A673 (cell line): ENCODE data around the gene TENM3.

Experiments used
- CTCF ChIP-seq: fragments of 300-800, 200-600 bp; sonication (generic); conservative IDR thresholded peaks from 2 replicates; pipeline ENCODE4 v1.5.1; 2017; ENCODE audit warnings: low read depth, mild to moderate bottlenecking, antibody characterized with exemption, low read length, moderate library complexity, mixed read lengths
- EZH2 ChIP-seq: fragments of 200-600 bp; sonication (generic); IDR thresholded peaks from 2 replicates; pipeline ENCODE4 v1.6.1; 2017; ENCODE audit warnings: borderline replicate concordance, low read depth, mild to moderate bottlenecking, mixed read lengths, antibody characterized with exemption, low read length; ENCODE audit not compliant: poor library complexity, severe bottlenecking

- TF ChIP-seq EZH2 (no peak), CTCF (no peak)
Measured at GRCh38 chr4:182245041-182245440, 1.8 kb downstream of the TENM3 start.
